Osteocyte (in vitro differentiated cells): ENCODE data around the gene AZU1. TPM values are rescaled to one million over a fixed set of nuclear protein-coding genes. Genes with fewer than 3 reads are reported as not detected.

Experiments used
- DNase-seq: peaks from one replicate; pipeline ENCODE4 v3.0.0; 2021; ENCODE audit warnings: mixed read lengths; ENCODE audit not compliant: unreplicated experiment; ENCODE audit errors: extremely low spot score
- H3K27ac Mint-ChIP-seq: one replicate; pipeline ENCODE4 v1.8.0; 2021; ENCODE audit warnings: mild to moderate bottlenecking, mixed read lengths; ENCODE audit not compliant: unreplicated experiment
- H3K27me3 Mint-ChIP-seq: one replicate; pipeline ENCODE4 v1.8.0; 2021; ENCODE audit warnings: mixed read lengths; ENCODE audit not compliant: unreplicated experiment
- H3K36me3 Mint-ChIP-seq: one replicate; pipeline ENCODE4 v1.8.0; 2021; ENCODE audit warnings: mixed read lengths; ENCODE audit not compliant: unreplicated experiment
- H3K4me1 Mint-ChIP-seq: one replicate; pipeline ENCODE4 v1.8.0; 2021; ENCODE audit warnings: mixed read lengths; ENCODE audit not compliant: unreplicated experiment
- H3K4me3 Mint-ChIP-seq: one replicate; pipeline ENCODE4 v1.8.0; 2021; ENCODE audit warnings: mild to moderate bottlenecking, moderate library complexity, mixed read lengths; ENCODE audit not compliant: unreplicated experiment
- H3K9me3 Mint-ChIP-seq: one replicate; pipeline ENCODE4 v1.8.0; 2021; ENCODE audit warnings: mixed read lengths; ENCODE audit not compliant: unreplicated experiment
- total RNA-seq: library from RNA; stranded (reverse); gene quantifications from 2 replicates; pipeline ENCODE4 v1.2.1, GENCODE V29; 2021
- TF ChIP-seq, protein P1 (sequence below): fragments of 200-600 bp; sonication (generic); IDR thresholded peaks from 2 replicates; pipeline ENCODE4 v1.5.0; 2021; ENCODE audit warnings: antibody characterized with exemption, mild to moderate bottlenecking, moderate library complexity

Gene AZU1
- total RNA-seq, 1 donor from 2014 or later = 0.91 TPM

DNA sequence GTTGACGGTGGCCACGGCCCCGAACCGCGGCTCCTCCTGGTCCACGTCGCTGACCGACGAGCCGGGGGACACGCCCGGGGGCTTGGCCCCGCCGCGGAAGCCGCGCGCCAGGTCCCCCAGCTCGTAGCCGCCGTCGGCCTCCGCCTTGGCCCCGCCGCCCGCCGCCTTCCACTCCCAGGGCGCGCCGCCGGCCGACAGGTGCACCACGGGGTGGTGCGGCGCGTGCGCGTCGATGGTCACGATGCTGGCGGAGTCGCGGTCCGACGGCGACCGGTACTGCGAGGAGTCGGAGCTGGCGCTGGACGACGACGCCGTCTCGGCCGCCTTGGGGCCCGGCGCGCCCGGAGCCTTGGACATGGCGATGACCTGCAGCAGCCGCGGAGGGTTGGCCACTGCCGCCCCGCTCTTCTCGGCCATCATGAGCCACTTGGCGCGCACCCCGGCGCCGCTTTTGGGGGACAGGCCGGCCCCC, 14.9 kb upstream of the AZU1 start:
- Mint-ChIP-seq H3K36me3 (peaks cover 17% of the 10 kb centered on the region), H3K9me3 (no peaks in the 10 kb centered on the region), H3K4me1 (no peaks in the 10 kb centered on the region), H3K27me3 (no peaks in the 10 kb centered on the region), H3K4me3 (no peak overlapping the region), H3K27ac (no peak overlapping the region)
- TF ChIP-seq, protein P1, sequence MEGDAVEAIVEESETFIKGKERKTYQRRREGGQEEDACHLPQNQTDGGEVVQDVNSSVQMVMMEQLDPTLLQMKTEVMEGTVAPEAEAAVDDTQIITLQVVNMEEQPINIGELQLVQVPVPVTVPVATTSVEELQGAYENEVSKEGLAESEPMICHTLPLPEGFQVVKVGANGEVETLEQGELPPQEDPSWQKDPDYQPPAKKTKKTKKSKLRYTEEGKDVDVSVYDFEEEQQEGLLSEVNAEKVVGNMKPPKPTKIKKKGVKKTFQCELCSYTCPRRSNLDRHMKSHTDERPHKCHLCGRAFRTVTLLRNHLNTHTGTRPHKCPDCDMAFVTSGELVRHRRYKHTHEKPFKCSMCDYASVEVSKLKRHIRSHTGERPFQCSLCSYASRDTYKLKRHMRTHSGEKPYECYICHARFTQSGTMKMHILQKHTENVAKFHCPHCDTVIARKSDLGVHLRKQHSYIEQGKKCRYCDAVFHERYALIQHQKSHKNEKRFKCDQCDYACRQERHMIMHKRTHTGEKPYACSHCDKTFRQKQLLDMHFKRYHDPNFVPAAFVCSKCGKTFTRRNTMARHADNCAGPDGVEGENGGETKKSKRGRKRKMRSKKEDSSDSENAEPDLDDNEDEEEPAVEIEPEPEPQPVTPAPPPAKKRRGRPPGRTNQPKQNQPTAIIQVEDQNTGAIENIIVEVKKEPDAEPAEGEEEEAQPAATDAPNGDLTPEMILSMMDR = no peak
- DNase-seq = no peak

DNA sequence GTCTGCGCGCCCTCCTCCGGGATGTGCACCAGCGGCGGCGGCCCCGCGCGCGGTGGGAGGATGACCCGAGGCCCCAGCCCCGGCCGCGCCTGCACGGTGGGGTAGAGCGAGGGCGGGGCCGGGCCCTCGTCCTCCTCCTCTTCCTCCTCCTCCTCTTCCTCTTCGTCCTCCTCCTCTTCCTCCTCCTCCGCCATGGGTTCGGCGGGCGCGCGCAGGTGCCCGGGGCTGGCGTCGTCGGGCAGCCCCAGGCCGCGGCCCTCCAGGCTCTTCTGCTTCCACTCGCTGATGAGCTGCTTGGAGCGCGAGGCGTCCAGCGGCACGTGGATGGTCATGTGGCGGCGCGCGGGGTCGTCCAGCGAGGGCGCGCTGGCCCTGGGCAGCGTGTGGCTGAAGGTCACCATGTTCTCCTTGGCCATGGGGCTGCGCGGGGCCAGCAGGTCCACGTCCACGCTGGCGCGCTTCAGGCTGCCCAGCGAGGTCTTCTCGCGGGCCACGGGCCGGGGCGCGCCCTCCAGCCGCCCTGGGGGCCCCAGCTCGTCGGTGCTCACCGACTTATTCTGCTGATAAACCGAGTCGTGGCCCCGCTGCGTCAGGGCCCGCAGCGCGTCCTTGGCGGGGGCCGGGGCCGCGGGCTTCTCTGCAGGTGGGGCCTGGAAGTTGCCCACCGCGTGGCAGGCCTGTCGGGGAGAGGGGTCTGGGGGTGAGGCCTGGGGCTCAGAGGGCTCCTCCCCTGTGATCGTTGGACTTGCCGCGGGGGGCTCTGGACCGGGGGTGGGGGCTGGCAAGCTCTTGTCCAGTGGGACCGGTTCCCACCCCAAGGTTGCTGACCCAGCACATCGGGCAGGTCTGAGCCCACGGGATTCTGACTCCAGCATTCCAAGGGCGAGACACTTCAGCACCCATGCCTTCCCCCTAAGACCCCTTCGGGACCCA, 14.2 kb upstream of the AZU1 start:
- no peaks in the 10 kb centered on the region for H3K9me3 Mint-ChIP-seq
- H3K27ac Mint-ChIP-seq = no peak overlapping the region
- H3K27me3 Mint-ChIP-seq = no peaks in the 10 kb centered on the region
- no peak for DNase-seq
- H3K4me3 Mint-ChIP-seq = no peak overlapping the region
- TF ChIP-seq, protein P1 = no peak
- H3K36me3 Mint-ChIP-seq = peaks cover 15% of the 10 kb centered on the region
- no peaks in the 10 kb centered on the region for H3K4me1 Mint-ChIP-seq

- no peak for DNase-seq
Observed at GRCh38 chr19:814152-815078, 13.2 kb upstream of the AZU1 start.

DNA sequence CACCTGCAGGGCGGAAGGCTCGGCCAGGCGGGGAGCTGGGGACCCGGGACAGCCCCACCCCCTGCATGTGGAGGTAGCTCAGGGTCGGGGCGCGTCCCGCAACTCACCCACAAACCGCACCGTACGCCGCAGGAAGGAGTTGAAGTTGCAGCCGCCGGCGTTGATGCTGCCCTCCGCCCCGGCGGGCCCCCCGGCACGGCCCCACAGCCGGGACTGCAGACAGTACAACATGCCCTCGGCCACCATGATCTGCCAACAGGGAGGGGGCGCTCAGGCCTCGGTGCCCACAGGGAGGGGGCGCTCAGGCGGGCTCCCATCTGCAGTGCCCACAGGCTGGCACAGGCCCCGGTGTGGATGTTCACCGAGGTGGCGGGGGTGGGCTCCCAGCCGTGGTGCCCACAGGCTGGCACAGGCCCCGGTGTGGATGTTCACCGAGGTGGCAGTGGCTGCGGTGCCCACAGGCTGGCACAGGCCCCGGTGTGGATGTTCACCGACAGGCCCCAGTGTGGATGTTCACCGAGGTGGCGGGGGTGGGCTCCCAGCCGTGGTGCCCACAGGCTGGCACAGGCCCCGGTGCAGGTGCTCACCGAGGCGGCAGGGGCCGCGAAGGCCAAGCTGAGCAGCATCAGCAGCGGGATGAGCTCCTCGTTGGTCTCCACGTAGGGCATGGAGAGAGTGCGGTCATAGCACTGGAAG, 12.4 kb upstream of the AZU1 start:
- Mint-ChIP-seq H3K4me3 (no peak overlapping the region), H3K36me3 (peaks cover 15% of the 10 kb centered on the region), H3K9me3 (no peaks in the 10 kb centered on the region), H3K27me3 (no peaks in the 10 kb centered on the region), H3K27ac (no peak overlapping the region), H3K4me1 (no peaks in the 10 kb centered on the region)
- DNase-seq = no peak
- TF ChIP-seq, protein P1 = no peak

More at GRCh38 chr19:814152-815078, 13.2 kb upstream of the AZU1 start:
- Mint-ChIP-seq H3K27ac (no peak overlapping the region), H3K9me3 (no peaks in the 10 kb centered on the region), H3K4me3 (no peak overlapping the region), H3K4me1 (no peaks in the 10 kb centered on the region), H3K36me3 (peaks cover 15% of the 10 kb centered on the region), H3K27me3 (no peaks in the 10 kb centered on the region)
- TF ChIP-seq, protein P1 = no peak
